Measurements from ENCODE around the gene NPAS3.

The NPAS3 gene

GRCh38 chr14:33273978-33274377, 335.3 kb downstream of the NPAS3 start:
- DNase-seq = no peak

DNA sequence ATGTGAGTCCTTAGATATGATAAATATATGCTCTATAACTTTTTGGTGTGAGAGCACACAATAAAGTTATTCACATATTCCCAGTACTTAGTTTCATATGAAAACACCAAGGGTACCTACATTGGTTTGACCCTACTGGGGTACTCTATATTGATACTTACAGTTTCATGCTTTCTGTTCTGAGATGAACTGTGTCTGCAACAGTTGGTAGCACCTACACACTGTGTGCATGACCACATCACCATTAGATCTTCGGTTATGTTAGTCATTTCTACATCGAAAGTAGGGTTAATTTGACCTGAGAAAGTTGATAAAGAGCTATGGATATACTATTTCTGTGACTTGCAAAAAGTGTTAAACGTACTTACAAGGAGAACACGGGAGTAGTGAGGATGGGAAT, 337.2 kb downstream of the NPAS3 start:
- no peak for DNase-seq

DNA sequence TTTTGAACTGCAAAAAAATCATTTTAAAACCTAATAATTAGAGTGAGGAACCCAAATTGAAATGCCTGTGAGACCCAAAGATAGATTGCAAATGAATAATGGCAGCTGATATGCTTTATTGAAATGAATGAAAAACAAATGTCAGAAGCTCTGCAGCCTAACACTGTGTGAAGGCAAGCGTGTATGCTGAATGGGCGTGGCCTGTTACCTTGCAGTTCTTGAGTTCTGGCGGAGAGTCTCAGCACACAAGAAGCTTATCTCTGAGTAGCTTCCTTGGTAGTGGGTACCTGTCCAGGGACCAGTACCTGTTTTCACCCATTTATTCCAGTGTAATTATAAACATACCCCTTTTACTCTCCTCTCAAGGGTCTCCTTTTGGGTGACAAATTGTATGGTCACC, 341.2 kb downstream of the NPAS3 start:
- DNase-seq = no peak

- no peak for DNase-seq
Measured at GRCh38 chr14:33280646-33281045, 342.0 kb downstream of the NPAS3 start.

DNA sequence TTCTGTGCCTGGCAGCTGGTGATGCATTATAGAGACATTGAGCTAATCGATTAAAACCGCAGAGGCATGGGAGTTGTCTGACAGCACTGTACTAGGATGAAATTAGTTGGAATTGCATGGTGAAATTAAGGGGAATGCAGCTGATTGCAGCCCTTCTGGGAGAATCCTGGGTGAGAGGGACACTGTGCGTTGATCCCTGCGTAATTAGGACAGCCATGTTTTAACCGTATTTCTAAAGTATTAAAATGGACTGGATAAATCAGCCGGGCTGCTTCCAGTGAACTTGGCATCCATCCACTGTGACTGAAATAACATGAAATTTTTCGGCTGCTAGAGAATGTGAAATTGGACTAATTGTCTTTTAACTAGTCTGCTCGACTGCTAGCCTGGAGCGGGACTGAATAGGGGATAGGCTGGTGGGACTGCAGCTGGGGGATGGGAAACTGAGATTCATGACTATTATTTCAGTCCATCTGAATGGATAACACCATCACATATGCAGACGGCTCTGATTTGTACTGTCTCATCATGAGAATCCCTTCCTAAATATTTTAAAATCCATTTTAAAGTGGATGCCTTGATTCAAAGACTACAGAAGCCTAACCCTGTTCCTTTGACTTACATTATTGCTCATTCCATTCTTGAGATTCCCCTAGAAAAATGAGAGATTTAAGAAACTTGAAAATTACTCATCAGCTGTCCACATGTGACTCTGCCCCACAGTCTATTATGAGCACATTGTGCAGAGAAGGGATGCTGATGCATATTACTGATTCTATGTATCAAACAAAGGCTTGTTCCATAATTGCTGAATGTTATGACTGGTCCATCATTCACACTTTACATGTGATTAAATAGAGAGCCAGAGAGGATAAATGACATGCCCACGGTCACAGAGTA, 343.9 kb downstream of the NPAS3 start:
- no peak for DNase-seq

GRCh38 chr14:33285902-33286700, 347.4 kb downstream of the NPAS3 start:
- no peak for DNase-seq

DNA sequence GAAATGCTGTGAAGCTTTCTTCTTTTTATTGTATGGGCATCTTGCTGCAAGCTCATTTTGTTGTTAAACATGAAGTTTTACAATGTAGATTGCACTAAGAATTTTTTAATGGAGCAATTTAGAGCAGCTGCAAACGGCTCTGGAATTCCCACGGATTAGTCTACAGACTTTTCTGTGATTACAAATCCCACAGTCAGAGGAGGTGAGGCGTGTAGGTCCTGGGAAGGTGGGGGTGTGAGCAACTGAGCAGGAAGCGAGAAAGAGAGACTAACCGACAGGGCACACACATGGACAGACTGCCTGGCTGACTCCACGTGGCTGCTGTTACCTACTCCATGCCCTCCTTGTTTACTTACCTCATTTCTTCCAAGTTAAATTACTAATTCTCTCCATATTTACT, 348.5 kb downstream of the NPAS3 start:
- no peak for DNase-seq

GRCh38 chr14:33290641-33291040, 352.0 kb downstream of the NPAS3 start:
- no peak for DNase-seq

- DNase-seq = no peak
Measured at GRCh38 chr14:33291529-33292104, 352.9 kb downstream of the NPAS3 start.

GRCh38 chr14:33294419-33294818, 355.7 kb downstream of the NPAS3 start:
- no peak for DNase-seq

DNA sequence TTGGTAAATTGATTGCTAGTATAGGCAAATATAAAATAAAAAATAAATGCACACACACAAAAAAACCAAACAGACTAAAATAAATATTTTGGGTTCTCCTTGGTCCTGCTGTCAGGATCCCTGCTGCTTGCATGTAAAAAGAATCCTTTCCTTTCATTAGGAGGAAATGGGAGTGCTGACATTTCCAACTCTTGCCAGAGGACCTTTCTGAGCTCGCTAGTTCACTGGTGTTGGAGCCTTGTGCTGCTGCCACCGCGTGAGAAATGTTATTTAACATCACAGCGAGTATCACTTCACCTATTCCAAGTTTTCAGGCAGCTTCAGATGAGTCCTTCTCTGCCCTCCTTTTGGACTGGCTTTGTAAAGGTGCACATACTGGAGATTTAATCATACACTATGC, 358.9 kb downstream of the NPAS3 start:
- DNase-seq = no peak

DNA sequence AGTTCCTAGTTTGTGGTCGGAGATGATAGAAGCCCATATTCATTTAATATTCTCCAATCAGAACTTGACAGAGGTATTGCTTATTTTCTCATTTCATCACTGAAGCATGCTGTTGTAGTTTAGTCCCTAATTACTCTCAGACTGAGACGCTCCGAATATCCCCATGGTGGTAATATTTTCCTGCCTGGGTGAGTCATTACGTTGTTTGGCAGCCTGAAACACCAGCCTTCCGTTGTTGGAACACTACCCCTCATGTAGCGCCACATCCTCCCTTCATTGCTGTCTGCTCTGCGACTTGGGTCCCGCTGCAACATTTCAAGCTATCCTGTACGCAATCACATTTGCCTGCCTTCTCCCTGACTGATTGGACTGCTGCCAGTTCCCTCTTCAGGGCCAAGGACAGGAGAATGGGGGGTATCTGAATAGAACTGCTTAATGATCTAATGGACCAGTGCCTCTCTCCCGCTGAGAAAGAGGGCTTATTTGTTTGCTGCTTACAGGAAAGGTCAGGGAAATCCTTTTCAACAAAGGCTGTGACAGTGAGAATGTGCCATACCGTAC, 369.1 kb downstream of the NPAS3 start:
- DNase-seq = no peak

GRCh38 chr14:33309106-33309505, 370.4 kb downstream of the NPAS3 start:
- no peak for DNase-seq

- no peak for DNase-seq
Measured at GRCh38 chr14:33315217-33315616, 376.5 kb downstream of the NPAS3 start.

GRCh38 chr14:33315721-33316120, 377.0 kb downstream of the NPAS3 start:
- DNase-seq = no peak

DNA sequence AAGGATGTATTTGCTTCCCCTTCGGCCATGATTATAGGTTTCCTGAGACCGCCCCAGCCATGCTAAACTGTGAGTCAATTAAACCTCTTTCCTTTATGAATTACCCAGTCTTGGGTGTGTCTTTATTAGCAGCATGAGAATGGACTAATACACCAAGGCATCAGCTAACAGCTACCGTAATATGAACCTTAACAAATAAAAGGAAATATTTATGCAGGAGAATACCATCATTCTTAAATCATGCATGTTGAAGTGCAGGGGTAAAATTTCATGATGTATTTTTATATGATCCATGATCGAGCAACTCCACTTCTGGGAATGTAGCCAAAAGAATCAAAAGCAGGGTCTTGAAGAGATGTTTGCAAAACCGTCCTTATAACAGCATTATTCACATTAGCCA, 379.0 kb downstream of the NPAS3 start:
- no peak for DNase-seq

GRCh38 chr14:33323979-33324378, 385.3 kb downstream of the NPAS3 start:
- no peak for DNase-seq

- no peak for DNase-seq
Measured at GRCh38 chr14:33331176-33331949, 392.7 kb downstream of the NPAS3 start.

DNA sequence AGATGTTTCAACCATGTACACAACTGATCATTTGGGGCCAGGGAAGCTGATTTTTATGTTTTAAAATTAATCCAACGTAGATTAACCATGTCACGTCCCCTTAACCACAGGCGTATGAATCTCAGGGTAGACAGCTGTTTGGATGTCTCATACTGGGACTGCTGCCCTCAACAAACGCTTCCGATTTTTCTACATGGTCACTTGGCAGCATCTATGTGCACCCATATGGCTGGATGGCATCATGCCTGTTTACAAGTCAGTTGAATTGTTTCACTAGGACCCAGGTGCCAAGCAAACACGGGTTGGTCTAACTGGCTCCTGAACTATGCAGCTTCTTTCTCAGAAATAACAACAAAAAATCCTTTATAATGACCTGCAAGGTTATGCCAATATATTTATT, 393.8 kb downstream of the NPAS3 start:
- no peak for DNase-seq

- DNase-seq = no peak
Measured at GRCh38 chr14:33335366-33335765, 396.7 kb downstream of the NPAS3 start.

DNA sequence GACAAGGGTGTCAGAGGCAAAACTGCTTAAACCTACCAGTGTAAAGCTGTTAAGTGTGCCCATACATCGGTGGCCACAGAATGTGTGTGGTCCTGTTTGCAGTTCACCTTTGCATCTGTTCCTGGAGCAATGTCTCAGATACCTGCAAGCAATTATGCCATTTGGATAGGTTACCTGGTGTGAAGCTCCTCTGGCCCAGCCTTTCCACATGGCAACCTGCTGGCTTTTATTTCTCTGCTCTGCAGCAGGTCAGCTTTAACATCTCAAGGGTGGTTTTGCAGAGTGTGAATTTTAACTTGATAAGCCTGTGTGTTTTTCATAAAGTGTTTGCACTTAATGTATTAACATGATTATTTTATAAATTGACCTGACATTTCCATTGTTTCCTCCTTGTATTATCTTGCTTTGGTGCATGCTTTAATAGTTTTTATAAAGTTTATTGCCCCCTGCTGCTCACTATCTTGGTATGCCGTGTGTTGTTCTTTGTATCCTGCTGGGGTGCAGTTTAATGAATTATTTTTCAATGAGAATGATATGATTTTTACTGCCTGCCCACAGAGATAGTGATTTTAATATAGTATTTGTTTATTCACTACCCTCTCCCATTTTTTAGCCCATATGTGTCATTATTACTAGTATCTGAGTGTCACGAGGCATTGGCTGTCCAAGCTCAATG, 403.8 kb downstream of the NPAS3 start:
- no peak for DNase-seq

GRCh38 chr14:33343016-33343415, 404.3 kb downstream of the NPAS3 start:
- no peak for DNase-seq

All from activated naive CD4-positive, alpha-beta T cell treated with Interleukin-2 at 50 U/mL for 16 hours (primary cell).